DMS53 treated with DMSO at 0.1 percent for 48 hours (cell line): ENCODE data around the gene ZMYND15.

Source experiments
- DNase-seq: peaks from one replicate; lab custom pipeline; 2025; ENCODE audit not compliant: unreplicated experiment; lab: John Stamatoyannopoulos, UW

ZMYND15 gene

GRCh38 chr17:4716081-4716480 lies 23.6 kb upstream of the ZMYND15 start:
- no peak for DNase-seq

- no peak for DNase-seq
These were observed 21.8 kb upstream of the ZMYND15 start for GRCh38 chr17:4717791-4718190.

GRCh38 chr17:4718276-4718675 lies 21.4 kb upstream of the ZMYND15 start:
- no peak for DNase-seq

- no peak for DNase-seq
These were observed 20.5 kb upstream of the ZMYND15 start for GRCh38 chr17:4719146-4719545.

GRCh38 chr17:4719684-4720221 lies 19.9 kb upstream of the ZMYND15 start:
- no peak for DNase-seq

GRCh38 chr17:4720787-4721186 lies 18.8 kb upstream of the ZMYND15 start:
- no peak for DNase-seq

DNA sequence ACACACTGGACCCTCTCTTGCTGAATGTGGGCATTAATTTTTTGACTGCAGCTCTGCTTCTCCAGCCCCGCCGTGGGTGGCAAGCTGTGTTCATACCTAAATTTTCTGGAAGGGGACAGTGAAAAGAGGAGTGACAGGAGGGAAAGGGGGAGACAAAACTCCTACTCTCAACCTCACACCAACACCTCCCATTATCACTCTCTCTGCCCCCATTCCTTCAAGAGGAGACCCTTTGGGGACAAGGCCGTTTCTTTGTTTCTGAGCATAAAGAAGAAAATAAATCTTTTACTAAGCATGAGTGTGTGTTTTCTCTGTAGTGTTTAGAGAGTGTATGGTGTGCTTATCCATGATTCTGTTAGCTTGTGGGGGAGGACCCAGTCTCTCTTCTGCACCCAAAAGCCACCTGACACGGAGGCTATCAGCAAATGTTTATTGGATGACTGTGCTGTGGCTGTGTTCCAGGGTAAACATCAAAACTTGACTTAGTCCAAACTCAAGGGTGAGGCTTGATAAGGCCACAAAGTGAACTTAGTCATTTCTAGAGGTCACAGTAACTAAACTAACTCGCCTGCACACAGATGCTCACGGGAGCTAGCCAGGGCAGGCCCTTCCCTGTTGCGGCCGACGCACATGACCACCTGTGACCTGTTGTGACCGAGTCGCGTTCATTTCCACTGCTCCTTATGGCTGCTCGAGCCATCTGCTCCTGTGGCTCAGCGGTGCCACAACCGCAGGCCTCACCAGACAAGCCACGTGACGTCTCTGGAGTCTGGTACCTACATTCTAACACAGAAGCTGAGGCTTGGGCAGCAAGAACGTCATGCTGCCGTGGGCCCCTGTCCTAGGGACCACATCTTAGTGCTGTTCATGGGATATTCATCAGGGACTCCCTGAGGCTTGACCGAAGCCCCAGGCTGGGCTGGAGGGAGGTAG lies 18.2 kb upstream of the ZMYND15 start:
- peak; percentile 60 for DNase-seq

GRCh38 chr17:4722678-4723240 lies 16.9 kb upstream of the ZMYND15 start:
- no peak for DNase-seq

GRCh38 chr17:4724650-4725049 lies 15.0 kb upstream of the ZMYND15 start:
- no peak for DNase-seq

DNA sequence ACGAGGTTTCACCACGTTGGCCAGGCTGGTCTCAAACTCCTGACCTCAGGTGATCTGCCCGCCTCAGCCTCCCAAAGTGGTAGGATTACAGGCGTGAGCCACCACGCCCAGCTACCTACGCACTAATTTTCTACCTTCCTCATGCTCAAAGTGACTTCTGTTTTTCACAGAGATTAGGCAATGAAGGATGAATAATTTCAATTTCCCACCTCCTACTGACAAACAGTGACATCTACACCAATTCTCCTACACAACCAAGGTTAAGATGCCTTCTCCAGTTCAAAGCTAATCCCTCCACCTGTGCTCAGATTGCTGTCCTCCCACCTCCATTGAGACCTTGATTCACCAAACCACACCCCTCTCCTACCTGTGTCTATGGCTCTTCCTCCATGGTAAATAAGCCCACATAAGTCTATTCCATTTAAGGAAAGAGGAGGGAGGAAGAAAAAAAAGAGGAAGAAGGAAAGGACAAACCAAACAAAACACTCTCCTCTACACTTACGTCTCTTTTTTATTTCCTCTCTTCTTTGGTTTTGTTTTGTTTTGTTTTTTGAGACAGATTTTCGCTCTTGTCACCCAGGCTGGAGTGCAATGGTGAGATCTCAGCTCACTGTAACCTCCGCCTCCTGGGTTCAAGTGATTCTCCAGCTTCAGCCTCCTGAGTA lies 13.9 kb upstream of the ZMYND15 start:
- DNase-seq = no peak

DNA sequence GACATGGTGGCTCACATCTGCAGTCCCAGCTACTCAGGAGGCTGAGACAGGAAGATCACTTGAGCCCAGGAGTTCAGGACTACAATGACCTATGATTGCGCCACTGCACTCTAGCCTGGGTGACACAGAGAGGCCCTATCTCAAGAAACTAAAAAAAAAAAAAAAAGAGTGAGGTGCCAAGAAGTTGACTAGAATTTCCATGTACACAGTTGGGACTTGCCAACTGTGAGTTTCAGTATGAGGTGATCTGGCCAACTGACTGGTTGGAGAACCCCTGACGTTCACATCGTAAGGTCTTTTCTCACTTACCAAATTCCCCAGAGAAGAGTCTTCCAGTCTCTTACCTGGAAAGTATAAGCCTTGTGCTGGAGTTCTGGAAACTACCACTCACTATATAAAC lies 11.5 kb upstream of the ZMYND15 start:
- no peak for DNase-seq

- no peak for DNase-seq
These were observed 6.5 kb upstream of the ZMYND15 start for GRCh38 chr17:4733073-4733531.

DNA sequence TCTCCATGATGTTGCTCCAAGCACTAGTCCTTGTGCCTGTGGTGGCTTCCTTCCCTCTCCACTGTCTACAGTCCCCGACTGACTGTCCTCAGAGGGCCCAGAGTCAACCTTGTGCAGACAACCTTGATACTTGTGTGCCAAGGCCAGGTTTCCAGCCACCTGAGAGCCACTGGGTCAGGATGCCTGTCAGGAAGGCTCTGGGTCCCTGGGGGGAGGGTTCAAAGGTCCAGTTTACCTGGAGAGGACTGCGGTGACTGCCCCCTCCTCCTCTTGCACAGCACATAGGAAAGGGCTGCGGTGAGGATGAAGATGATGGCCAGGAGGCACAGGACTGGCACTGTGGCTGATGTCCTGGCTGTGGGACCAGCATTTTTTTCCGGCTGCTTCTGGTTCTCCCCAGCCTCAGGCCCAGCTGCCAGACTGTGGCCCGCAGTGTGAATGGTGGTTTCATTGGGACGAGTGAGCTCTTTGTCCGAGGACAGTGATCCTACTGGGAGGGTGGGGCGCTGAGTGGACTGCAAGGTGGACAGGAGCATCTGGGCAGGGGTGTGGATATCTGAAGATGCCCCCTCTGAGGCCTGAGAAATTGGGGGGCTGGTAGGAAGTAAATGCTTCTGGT lies 4.7 kb upstream of the ZMYND15 start:
- DNase-seq = no peak

- DNase-seq = no peak
These were observed 3.6 kb upstream of the ZMYND15 start for GRCh38 chr17:4735876-4736651.

DNA sequence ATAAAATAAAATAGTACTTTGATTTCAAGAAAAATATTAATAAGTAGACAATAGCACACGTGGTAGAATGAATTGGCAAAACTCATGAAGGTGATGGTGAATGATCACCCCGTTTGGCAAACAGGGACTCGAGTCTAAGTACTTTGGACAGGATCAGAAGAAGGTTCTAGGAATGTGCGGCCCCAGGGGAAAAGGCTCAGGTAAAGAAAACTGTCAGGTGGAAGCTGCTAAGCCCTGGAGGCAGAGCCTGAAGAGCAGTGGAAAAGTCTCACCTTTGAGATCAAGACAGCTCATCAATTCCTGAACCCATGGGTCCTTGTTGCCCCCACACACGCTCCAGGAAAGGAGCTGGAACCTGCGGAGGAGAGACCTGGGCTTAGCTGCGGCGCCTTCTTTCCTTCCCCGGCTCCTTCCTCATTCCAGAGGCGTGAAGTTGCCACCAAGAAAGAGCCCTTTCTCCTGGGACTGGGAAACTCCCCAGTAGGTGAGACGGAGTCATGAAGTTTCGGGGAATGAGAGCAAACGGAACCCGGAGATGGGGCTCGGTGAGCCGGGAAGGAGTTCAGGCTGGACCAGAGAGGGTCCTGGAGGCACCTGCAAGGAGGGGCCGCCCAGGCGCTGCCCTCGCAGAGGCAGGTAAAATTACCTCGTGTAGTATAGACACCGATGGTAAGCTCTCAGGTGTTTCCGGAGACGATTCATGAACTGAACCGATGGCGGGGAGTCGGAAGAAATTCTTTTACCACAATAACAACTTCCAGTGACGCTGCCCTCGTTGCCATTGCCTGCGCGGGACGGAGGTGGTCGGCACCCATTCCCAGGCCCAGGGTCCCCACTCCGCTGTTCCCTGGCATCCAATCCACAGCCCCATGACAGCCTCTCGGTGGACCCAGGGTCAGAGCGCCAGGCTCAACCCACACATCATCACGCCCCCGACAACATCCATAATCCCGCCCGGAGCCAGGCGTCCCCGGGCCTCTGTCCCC lies 1.2 kb upstream of the ZMYND15 start:
- no peak for DNase-seq

DNA sequence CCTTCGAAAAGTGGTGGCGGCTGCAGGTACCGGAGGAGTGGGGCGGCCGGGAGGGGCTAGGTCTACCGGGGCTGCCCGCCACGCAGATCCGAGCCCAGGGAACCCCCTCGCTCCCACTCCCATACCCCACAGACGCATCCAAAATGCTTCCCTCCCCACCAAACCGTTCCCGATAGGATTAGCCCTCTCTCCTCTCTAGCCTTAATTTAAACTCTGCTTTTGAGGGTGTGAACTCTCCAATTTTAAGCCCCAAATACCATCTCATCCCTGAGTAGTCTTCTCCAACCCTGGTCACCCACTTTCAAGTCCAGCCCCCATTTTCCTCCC lies 355 bp downstream of the ZMYND15 start:
- no peak for DNase-seq

DNA sequence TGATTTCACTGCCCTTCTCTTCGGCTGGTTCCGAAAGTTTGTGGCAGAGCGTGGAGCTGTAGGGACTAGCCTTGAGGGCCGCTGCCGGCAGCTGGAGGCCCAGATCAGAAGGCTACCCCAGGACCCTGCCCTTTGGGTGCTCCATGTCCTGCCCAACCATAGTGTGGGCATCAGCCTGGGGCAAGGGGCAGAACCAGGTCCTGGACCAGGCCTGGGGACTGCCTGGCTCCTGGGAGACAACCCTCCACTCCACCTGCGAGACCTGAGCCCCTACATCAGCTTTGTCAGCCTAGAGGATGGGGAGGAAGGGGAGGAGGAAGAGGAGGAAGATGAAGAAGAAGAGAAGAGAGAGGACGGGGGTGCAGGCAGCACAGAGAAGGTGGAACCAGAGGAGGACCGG lies 951 bp downstream of the ZMYND15 start:
- DNase-seq = no peak

GRCh38 chr17:4741544-4741943 lies 1.9 kb downstream of the ZMYND15 start:
- no peak for DNase-seq

- no peak for DNase-seq
These were observed 2.5 kb downstream of the ZMYND15 start for GRCh38 chr17:4742133-4742532.
